ENCODE data around the gene SMIM33. TPM values are rescaled to one million over a fixed set of nuclear protein-coding genes. Genes with fewer than 3 reads are reported as not detected.

Gene SMIM33
- total and polyA plus RNA-seq, 4 experiments from 2014 or later: 0.31 to 1.2 (median 1.0) TPM

DNA sequence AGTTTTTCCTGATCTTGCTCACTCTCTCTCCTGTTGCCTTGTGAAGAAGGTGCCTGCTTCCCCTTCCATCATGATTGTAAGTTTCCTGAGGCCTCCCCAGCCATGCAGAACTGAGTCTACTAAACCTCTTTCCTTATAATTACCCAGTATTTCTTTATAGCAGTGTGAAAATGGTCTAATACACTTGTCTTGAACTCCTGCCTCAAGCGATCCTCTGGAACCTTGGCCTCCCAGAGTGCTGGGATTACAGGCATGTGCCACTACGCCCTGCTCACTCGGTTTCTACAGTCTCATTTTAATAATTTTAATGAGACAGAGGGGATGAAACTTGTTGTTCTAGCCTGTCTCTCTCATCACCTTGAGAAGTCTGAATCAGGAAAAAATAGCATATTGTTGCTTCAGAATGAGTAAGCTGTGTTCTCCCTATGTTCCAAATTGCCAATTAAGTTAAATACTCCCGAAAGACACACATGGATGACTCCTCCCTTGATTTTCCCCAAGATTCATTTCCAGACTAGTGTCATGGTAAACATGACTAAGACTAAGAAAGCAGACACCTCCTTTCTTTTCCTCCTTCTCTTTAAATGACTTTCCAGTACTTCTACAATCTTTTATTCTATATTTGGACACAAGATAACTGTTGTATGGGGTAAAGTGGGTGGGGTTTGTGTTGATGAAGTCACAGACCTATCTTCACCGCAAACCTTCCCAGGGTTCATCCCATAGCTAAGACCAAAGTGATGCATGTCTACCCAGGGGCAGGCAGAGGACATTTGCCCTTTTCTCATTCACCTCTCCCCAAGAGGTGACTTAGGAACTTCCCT lies 23.6 kb upstream of the SMIM33 start:
- CTCF ChIA-PET (ENCODE audit: partially characterized antibody): interaction anchor here (1.3 to 2.2 kb wide), 3 partner anchors 11 to 66 kb away, joined by 4 to 8 read pairs (median 5); no protein-coding TSS in a partner anchor
- no peaks in the 10 kb centered on the region for H3K27me3 Mint-ChIP-seq
- H3K4me3 Mint-ChIP-seq: no peak overlapping the region
- H3K9me3 Mint-ChIP-seq: no peaks in the 10 kb centered on the region
- Histone ChIP-seq H3K4me3 (ENCODE audit: low read length in 2 of 2) (no peak overlapping the region), H3K36me3 (ENCODE audit: insufficient read depth, low read length) (no peaks in the 10 kb centered on the region), H3K9me3 (ENCODE audit: control insufficient read depth in 1 of 2, low read length in 2 of 2) (no peaks in the 10 kb centered on the region), H3K27ac (ENCODE audit: low read depth, low read length) (no peak overlapping the region), H3K27me3 (ENCODE audit: insufficient read depth, low read length) (no peaks in the 10 kb centered on the region), H3K4me1 (ENCODE audit: insufficient read depth, low read length) (peaks cover 66% of the 10 kb centered on the region)
- DNase-seq: no peak
- POLR2A ChIA-PET (ENCODE audit: partially characterized antibody): interaction anchor here (1.8 to 11.9 kb wide), 3 partner anchors 12 to 34 kb away, joined by 5 to 171 read pairs (median 82); partner anchors contain the start of genes ECSCR, SMIM33 and STING1
- peak overlapping the region; percentile 25 to 73 (median 54) for H3K27ac Mint-ChIP-seq
- H3K36me3 Mint-ChIP-seq: no peaks in the 10 kb centered on the region
- peaks cover 31 to 65% (median 42%) of the 10 kb centered on the region in 4 donors for H3K4me1 Mint-ChIP-seq
- intact Hi-C loops (cut with micrococcal nuclease): no loop called here

DNA sequence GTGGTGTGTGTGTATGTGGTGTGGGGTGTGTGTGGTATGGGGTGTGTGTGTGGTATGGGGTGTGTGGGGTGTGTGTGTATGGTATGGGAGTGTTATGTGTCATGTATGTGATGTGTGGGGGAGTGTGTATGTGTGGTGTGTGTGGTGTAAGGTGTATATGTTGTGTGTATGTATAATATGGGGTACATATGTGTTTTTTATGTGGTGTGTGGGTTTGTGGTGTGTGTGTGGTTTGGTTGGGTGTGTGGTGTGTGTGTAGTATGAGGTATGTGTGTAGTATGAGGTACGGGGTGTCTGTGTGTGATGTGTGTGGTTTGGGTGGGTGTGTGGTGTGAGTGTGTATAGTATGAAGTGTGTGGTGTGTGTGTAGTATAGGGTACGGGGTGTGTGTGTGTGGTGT lies 19.6 kb upstream of the SMIM33 start:
- H3K27me3 Mint-ChIP-seq: no peaks in the 10 kb centered on the region
- H3K4me3 ChIP-seq (ENCODE audit: low read length in 2 of 2): no peak overlapping the region
- intact Hi-C loops (cut with micrococcal nuclease): no loop called here
- H3K4me1 ChIP-seq (ENCODE audit: insufficient read depth, low read length): peaks cover 54% of the 10 kb centered on the region
- DNase-seq: no peak
- H3K36me3 Mint-ChIP-seq: no peaks in the 10 kb centered on the region
- POLR2A ChIA-PET (ENCODE audit: partially characterized antibody): no interaction called here
- CTCF ChIA-PET (ENCODE audit: partially characterized antibody): interaction anchor here (1.5 kb wide), 1 partner anchor 28 kb away, joined by 5 read pairs; no protein-coding TSS in a partner anchor
- H3K4me1 Mint-ChIP-seq: peaks cover 31 to 50% (median 41%) of the 10 kb centered on the region in 4 donors
- H3K27me3 ChIP-seq (ENCODE audit: insufficient read depth, low read length): no peaks in the 10 kb centered on the region
- H3K9me3 Mint-ChIP-seq: no peaks in the 10 kb centered on the region
- no peak overlapping the region for H3K27ac Mint-ChIP-seq
- H3K9me3 ChIP-seq (ENCODE audit: control insufficient read depth in 1 of 2, low read length in 2 of 2): no peaks in the 10 kb centered on the region
- no peak overlapping the region for H3K4me3 Mint-ChIP-seq
- no peak overlapping the region for H3K27ac ChIP-seq (ENCODE audit: low read depth, low read length)
- no peaks in the 10 kb centered on the region for H3K36me3 ChIP-seq (ENCODE audit: insufficient read depth, low read length)

DNA sequence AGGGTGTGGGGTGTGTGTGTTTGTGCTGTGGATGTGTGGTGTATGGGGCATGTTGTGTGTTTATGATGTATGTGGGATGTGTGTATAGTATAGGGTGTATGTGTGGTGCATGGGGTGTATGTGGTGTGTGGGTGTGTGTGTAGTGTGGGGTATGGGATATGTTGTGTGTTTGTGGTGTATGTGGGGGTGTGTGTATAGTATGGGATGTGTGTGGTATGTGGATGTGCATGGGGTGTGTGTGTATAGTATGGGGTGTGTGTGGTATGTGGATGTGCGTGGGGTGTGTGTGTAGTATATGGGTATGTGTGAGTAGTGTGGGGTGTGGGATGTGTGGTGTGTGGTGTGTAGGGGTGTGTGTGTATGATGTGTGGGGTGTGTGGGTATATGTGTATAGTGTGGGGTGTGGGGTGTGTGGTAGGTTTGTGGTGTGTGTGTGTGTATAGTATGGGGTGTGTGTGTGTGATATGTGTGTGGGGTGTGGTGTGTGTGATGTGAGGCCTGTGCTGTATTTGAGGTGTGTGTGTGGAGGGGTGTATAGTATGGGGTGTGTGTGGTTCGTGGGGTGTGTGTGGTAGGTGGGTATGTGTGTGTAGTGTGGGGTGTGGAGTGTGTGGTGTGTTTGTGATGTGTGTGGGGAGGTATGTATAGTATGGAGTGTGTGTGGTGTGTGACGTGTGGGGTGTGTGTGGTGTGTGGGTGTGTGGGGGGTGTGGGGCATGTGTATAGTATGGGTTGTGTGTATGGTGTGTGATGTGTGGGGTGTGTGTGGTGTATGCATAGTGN lies 18.7 kb upstream of the SMIM33 start:
- Mint-ChIP-seq H3K36me3 (no peaks in the 10 kb centered on the region), H3K4me3 (no peak overlapping the region), H3K9me3 (no peaks in the 10 kb centered on the region), H3K4me1 (peaks cover 27 to 50% (median 40%) of the 10 kb centered on the region in 4 donors), H3K27me3 (no peaks in the 10 kb centered on the region), H3K27ac (no peak overlapping the region)
- Histone ChIP-seq H3K4me1 (ENCODE audit: insufficient read depth, low read length) (peaks cover 51% of the 10 kb centered on the region), H3K4me3 (ENCODE audit: low read length in 2 of 2) (no peak overlapping the region), H3K9me3 (ENCODE audit: control insufficient read depth in 1 of 2, low read length in 2 of 2) (no peaks in the 10 kb centered on the region), H3K27ac (ENCODE audit: low read depth, low read length) (no peak overlapping the region), H3K27me3 (ENCODE audit: insufficient read depth, low read length) (no peaks in the 10 kb centered on the region), H3K36me3 (ENCODE audit: insufficient read depth, low read length) (no peaks in the 10 kb centered on the region)
- intact Hi-C loops (cut with micrococcal nuclease): no loop called here
- DNase-seq: no peak
- ChIA-PET CTCF (ENCODE audit: partially characterized antibody) (no interaction called here), POLR2A (ENCODE audit: partially characterized antibody) (no interaction called here)

DNA sequence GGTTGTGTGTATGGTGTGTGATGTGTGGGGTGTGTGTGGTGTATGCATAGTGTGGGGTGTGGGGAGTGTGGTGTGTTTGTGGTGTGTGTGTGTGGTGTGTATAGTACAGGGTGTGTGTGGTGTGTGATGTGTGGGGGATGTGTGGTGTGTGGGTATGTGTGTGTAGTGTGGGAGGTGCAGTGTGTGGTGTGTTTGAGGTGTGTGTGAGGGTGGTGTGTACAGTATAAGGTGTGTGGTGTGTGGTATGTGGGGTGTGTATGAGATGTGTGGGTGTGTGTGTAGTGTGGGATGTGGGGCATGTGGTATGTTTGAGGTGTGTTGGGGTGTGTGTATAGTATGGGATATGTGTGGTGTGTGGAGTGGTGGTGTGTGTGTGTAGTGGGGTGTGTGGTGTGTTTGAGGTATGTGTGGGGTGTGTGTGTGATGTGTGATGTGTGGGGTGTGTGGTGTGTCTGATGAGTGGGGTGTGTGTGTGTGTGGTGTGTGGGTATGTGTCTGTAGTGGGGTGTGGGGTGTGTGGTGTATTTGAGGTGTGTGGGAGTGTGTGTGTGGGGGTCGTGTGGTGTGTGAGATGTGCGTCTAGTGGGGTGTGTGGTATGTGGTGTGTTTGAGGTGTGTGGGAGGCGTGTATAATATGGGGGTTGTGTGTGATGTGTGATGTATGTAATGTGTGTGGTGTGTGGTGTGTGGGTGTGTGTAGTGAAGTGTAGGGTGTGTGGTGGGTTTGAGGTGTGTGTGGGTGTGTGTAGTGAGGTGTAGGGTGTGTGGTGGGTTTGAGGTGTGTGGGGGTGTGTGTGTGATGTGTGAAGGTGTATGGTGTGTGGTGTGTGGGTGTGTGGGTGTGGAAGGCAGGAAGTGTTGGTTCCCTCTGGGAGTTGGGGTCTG lies 16.9 kb upstream of the SMIM33 start:
- intact Hi-C loops (cut with micrococcal nuclease): no loop called here
- H3K4me1 Mint-ChIP-seq: peaks cover 27 to 51% (median 40%) of the 10 kb centered on the region in 4 donors
- no peak for DNase-seq
- Histone ChIP-seq H3K4me3 (ENCODE audit: low read length in 2 of 2) (no peak overlapping the region), H3K36me3 (ENCODE audit: insufficient read depth, low read length) (no peaks in the 10 kb centered on the region), H3K4me1 (ENCODE audit: insufficient read depth, low read length) (peaks cover 60% of the 10 kb centered on the region), H3K27ac (ENCODE audit: low read depth, low read length) (peak overlapping the region; percentile 1), H3K9me3 (ENCODE audit: control insufficient read depth in 1 of 2, low read length in 2 of 2) (no peaks in the 10 kb centered on the region), H3K27me3 (ENCODE audit: insufficient read depth, low read length) (no peaks in the 10 kb centered on the region)
- ChIA-PET CTCF (ENCODE audit: partially characterized antibody) (interaction anchor here (1.3 kb wide), 1 partner anchor 31 kb away, joined by 4 read pairs; no protein-coding TSS in a partner anchor), POLR2A (ENCODE audit: partially characterized antibody) (interaction anchor here (1.2 to 10.1 kb wide), 3 partner anchors 10 to 28 kb away, joined by 3 to 171 read pairs (median 23); partner anchors contain the start of genes DNAJC18, SMIM33 and STING1)
- peak overlapping the region in 1 of 8 donors; percentile 2 for H3K4me3 Mint-ChIP-seq
- H3K27me3 Mint-ChIP-seq: no peaks in the 10 kb centered on the region
- H3K9me3 Mint-ChIP-seq: peaks cover 0 to 2% (median 0%) of the 10 kb centered on the region in 8 donors
- peak overlapping the region; percentile 8 to 91 (median 83) for H3K27ac Mint-ChIP-seq
- no peaks in the 10 kb centered on the region for H3K36me3 Mint-ChIP-seq

DNA sequence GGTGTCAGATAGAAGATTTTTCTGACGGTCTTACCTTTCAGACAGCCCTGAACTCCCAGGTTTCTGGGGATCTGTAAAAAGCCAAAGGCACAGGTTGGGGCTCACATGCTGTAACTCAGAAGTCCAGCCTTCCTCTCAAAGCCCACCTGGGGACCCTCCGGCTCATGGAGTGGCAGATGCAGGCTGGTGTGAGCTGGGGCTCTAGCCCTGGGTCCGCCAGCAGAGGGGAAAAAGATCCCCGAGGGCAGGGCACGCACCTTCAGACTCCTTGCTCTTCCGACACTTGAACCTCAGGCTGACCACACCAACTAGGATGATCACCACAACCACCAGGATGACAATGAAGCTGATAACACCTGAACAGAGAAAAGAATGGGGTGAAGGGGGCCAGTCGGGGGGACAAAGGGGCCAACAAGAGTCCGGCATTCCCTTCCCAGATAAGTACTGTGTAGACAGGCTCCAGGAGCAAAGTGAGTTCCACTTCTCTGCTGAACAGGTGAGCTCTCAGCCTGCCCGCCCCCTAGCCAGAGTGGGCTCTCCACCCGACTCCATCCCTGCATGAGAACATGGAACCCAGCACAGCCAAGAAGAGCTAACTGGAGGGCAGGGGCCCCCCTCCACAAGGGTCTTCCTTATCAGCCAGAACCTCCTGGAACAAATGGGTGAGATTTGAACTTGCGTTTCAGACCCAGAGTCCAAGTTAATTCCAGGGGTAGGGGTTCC lies 16.1 kb upstream of the SMIM33 start:
- H3K4me3 Mint-ChIP-seq: peak overlapping the region in 1 of 8 donors; percentile 2
- ChIA-PET POLR2A (ENCODE audit: partially characterized antibody) (interaction anchor here (1.2 to 10.1 kb wide), 4 partner anchors 11 to 27 kb away, joined by 3 to 171 read pairs (median 13); partner anchors contain the start of genes DNAJC18, SMIM33 and STING1), CTCF (ENCODE audit: partially characterized antibody) (interaction anchor here (1.3 to 2.1 kb wide), 2 partner anchors 32 to 59 kb away, joined by 4 to 9 read pairs; no protein-coding TSS in a partner anchor)
- H3K9me3 Mint-ChIP-seq: peaks cover 0 to 2% (median 0%) of the 10 kb centered on the region in 8 donors
- no peaks in the 10 kb centered on the region for H3K36me3 ChIP-seq (ENCODE audit: insufficient read depth, low read length)
- peaks cover 68% of the 10 kb centered on the region for H3K4me1 ChIP-seq (ENCODE audit: insufficient read depth, low read length)
- intact Hi-C loops (cut with micrococcal nuclease): no loop called here
- peak overlapping the region; percentile 77 to 95 (median 85) for H3K27ac Mint-ChIP-seq
- H3K4me1 Mint-ChIP-seq: peaks cover 32 to 57% (median 45%) of the 10 kb centered on the region in 4 donors
- no peak overlapping the region for H3K27ac ChIP-seq (ENCODE audit: low read depth, low read length)
- no peaks in the 10 kb centered on the region for H3K27me3 Mint-ChIP-seq
- no peaks in the 10 kb centered on the region for H3K9me3 ChIP-seq (ENCODE audit: control insufficient read depth in 1 of 2, low read length in 2 of 2)
- no peak for DNase-seq
- no peaks in the 10 kb centered on the region for H3K27me3 ChIP-seq (ENCODE audit: insufficient read depth, low read length)
- no peaks in the 10 kb centered on the region for H3K36me3 Mint-ChIP-seq
- no peak overlapping the region for H3K4me3 ChIP-seq (ENCODE audit: low read length in 2 of 2)

DNA sequence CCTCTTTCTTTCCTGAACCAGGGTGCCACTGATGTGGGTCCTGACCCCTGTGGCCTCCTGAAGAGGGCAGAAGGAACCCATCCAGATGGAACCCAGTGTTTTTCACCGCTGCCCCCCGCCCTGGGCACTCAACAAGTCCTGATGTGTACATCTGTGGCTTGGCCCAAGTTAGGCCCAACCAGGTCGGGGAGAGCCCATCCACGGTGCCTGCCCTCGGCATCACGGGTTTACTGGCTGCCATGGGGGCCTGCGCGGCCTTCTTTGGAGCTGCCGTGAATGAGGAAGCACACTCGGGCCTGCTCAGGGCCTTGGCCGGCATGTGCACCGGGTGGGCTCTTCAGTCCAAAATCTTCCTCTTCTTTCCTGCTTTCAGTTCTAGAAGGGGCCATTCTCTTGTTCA lies 14.0 kb upstream of the SMIM33 start:
- Mint-ChIP-seq H3K9me3 (peaks cover 0 to 2% (median 0%) of the 10 kb centered on the region in 8 donors), H3K27ac (peak overlapping the region; percentile 78 to 98 (median 92)), H3K4me1 (peaks cover 42 to 71% (median 57%) of the 10 kb centered on the region in 4 donors), H3K4me3 (peak overlapping the region in 1 of 8 donors; percentile 26), H3K36me3 (no peaks in the 10 kb centered on the region), H3K27me3 (no peaks in the 10 kb centered on the region)
- intact Hi-C loops (cut with micrococcal nuclease): no loop called here
- no peak for DNase-seq
- Histone ChIP-seq H3K4me3 (ENCODE audit: low read length in 2 of 2) (no peak overlapping the region), H3K9me3 (ENCODE audit: control insufficient read depth in 1 of 2, low read length in 2 of 2) (no peaks in the 10 kb centered on the region), H3K36me3 (ENCODE audit: insufficient read depth, low read length) (no peaks in the 10 kb centered on the region), H3K27me3 (ENCODE audit: insufficient read depth, low read length) (no peaks in the 10 kb centered on the region), H3K4me1 (ENCODE audit: insufficient read depth, low read length) (peaks cover 73% of the 10 kb centered on the region), H3K27ac (ENCODE audit: low read depth, low read length) (no peak overlapping the region)
- ChIA-PET CTCF (ENCODE audit: partially characterized antibody) (interaction anchor here (1.1 kb wide), 1 partner anchor 34 kb away, joined by 4 read pairs; no protein-coding TSS in a partner anchor), POLR2A (ENCODE audit: partially characterized antibody) (interaction anchor here (0.6 to 10.1 kb wide), 6 partner anchors 13 to 103 kb away, joined by 3 to 171 read pairs (median 4); partner anchors contain the start of genes DNAJC18 and STING1)

All from CD4-positive, alpha-beta memory T cell (primary cell).